ENCODE data around the gene ID3. TPM values are rescaled to one million over a fixed set of nuclear protein-coding genes. Genes with fewer than 3 reads are reported as not detected.

Gene ID3
- total RNA-seq, 1 donor from 2014 or later = 86.9 TPM

DNA sequence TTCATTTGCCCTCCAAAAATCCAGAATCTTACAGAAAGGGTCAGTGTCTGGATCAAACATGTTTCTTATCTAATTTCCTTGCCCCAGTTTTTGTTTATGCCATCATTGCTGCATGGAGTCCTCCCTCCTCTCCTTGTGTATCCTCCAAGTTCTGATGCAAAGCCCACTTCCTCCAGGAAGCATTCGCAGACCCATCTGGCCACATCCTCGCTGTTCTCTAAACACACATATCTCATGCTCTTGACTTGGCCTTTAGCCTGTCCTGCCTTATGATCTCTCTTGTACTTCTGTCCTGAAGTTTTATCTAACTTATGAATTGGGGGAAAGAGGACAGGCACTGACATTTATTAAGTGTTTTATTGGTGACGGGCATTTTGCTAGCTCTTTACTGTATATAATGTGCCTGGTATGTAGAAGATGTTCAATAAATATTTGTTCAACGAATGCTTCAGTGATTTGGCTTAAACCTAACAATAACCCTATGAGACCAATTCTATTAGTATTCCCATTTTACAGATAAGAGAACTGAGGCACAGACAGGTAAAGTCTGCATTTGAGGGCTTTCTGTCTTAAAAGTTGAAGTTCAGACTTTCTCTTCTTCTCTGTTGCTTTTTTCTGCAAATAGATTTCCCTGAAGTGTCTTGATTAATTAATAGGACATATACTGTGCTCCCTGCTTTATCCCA, 19.2 kb upstream of the ID3 start:
- Mint-ChIP-seq H3K36me3 (ENCODE audit: unreplicated experiment) (peaks cover 2% of the 10 kb centered on the region), H3K27me3 (ENCODE audit: unreplicated experiment) (no peaks in the 10 kb centered on the region), H3K4me3 (ENCODE audit: unreplicated experiment) (no peak overlapping the region), H3K9me3 (ENCODE audit: unreplicated experiment) (peaks cover 6% of the 10 kb centered on the region), H3K4me1 (ENCODE audit: unreplicated experiment) (peaks cover 58% of the 10 kb centered on the region), H3K27ac (ENCODE audit: unreplicated experiment) (peak overlapping the region; percentile 98)
- DNase-seq (ENCODE audit: extremely low spot score, unreplicated experiment) = no peak
- TF ChIP-seq, protein P1, sequence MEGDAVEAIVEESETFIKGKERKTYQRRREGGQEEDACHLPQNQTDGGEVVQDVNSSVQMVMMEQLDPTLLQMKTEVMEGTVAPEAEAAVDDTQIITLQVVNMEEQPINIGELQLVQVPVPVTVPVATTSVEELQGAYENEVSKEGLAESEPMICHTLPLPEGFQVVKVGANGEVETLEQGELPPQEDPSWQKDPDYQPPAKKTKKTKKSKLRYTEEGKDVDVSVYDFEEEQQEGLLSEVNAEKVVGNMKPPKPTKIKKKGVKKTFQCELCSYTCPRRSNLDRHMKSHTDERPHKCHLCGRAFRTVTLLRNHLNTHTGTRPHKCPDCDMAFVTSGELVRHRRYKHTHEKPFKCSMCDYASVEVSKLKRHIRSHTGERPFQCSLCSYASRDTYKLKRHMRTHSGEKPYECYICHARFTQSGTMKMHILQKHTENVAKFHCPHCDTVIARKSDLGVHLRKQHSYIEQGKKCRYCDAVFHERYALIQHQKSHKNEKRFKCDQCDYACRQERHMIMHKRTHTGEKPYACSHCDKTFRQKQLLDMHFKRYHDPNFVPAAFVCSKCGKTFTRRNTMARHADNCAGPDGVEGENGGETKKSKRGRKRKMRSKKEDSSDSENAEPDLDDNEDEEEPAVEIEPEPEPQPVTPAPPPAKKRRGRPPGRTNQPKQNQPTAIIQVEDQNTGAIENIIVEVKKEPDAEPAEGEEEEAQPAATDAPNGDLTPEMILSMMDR (IDR thresholded peaks at IDR 0.05) = no peak

DNA sequence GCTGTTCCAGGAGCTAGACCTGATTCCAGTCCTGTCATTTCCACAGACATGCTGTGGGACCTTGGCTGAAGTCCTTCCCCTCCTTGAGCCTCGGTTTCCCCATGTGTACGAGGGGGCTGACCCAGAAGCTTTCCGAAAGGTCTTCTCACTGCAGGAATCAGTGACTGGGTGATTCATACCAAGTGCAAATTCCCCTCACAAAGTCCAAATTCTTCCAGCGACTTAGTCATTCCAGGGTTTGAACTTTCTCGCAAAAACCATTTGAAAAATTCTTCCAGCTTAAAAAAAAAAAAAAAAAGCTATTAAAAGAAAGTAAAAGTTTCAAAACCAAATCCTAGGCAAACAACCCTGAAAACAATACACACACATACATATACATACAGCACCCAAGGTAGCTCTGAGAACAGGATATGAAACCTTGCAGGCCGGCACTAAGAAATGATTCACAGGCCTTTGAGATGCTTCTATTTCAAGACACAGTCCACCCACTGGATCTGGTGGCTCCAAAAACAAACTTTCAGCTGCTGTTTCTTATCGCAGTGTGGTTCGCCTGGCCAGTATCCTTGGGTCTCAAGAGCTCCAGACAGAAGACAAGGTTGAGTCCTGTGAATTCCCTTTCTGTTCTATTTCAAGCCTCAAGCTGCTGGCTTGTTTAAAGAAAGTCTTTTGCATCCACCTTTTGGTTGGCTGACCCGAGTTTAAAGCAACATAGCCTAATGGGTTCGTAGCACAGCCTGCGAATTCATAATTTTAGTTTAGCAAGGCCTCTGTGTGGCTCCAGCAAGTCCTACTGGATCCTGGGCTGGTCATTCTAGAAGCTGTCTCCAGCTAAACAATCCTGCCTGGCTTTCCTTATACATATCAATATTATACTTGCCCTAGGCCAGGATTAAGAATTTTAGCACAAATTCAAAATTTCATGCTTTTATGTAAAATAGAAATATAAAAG, 18.0 kb upstream of the ID3 start:
- no peaks in the 10 kb centered on the region for H3K27me3 Mint-ChIP-seq (ENCODE audit: unreplicated experiment)
- H3K9me3 Mint-ChIP-seq (ENCODE audit: unreplicated experiment) = peaks cover 6% of the 10 kb centered on the region
- no peak for DNase-seq (ENCODE audit: extremely low spot score, unreplicated experiment)
- TF ChIP-seq, protein P1 (IDR thresholded peaks at IDR 0.05) = no peak
- H3K4me3 Mint-ChIP-seq (ENCODE audit: unreplicated experiment) = peak overlapping the region; percentile 56
- H3K4me1 Mint-ChIP-seq (ENCODE audit: unreplicated experiment) = peaks cover 55% of the 10 kb centered on the region
- peak overlapping the region; percentile 98 for H3K27ac Mint-ChIP-seq (ENCODE audit: unreplicated experiment)
- peaks cover 2% of the 10 kb centered on the region for H3K36me3 Mint-ChIP-seq (ENCODE audit: unreplicated experiment)

DNA sequence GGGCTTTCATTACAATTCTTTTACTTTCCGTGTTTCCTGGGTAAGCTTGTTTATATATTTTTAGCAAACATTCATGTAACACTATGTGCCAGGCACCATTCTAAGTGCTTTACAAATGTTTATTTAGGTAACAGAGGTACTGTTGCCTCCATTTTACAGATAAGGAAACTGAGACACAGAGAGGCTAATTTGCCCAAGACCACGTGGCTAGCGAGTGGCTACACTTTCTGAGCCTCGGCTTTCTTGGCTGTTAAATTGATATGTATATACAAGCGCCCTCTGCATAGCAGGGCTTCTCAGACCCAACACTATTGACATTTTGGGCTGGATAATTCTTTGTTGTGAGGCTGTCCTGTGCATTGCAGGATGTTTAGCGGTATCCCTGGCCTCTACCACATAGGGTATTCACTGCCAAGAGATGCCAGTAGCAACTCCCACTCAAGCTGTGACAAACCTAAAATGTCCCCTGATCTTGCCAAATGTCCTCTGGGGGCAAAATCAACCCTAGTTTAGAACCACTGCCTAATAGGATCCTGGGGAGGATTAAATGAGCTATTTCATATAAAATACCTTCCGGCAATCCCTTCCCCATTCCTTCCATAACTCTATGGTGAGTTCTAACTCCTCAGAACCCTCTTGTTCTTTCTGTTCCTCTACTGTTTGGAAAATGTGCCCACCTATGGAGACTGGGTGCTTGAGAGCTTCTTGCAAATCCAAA, 17.2 kb upstream of the ID3 start:
- Mint-ChIP-seq H3K4me3 (ENCODE audit: unreplicated experiment) (peak overlapping the region; percentile 56), H3K27me3 (ENCODE audit: unreplicated experiment) (no peaks in the 10 kb centered on the region), H3K36me3 (ENCODE audit: unreplicated experiment) (peaks cover 2% of the 10 kb centered on the region), H3K4me1 (ENCODE audit: unreplicated experiment) (peaks cover 50% of the 10 kb centered on the region), H3K27ac (ENCODE audit: unreplicated experiment) (peak overlapping the region; percentile 98), H3K9me3 (ENCODE audit: unreplicated experiment) (peaks cover 6% of the 10 kb centered on the region)
- DNase-seq (ENCODE audit: extremely low spot score, unreplicated experiment) = no peak
- TF ChIP-seq, protein P1 (IDR thresholded peaks at IDR 0.05) = no peak

DNA sequence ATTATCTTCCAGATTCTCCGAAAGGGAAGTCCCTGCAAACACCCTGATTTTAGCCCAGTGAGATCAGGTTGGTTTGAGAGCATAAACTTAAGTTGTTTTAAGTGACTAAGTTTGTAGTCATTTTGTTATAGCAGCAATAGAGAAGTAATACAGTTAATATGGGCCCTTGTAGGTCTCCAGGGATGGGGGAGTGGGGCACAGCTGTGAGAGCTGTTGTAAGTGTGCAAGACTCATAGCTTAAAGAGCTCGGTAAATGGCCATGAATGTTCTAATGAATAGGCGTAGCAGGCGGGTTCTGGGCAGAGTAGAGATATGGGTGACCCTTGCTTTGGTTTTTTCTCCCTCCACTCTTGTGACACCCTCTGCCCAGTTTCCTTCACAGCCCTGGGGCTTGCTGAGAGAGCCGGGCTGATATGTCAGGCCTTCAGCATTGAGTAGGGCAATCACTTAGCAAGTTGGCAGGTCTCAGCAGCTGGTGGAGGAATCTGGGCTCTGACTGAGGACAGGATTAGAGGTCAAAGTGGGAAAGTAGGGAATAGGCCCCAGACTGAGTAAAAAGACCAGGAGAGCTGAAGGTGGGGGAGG, 16.0 kb upstream of the ID3 start:
- H3K36me3 Mint-ChIP-seq (ENCODE audit: unreplicated experiment) = peaks cover 2% of the 10 kb centered on the region
- peaks cover 43% of the 10 kb centered on the region for H3K4me1 Mint-ChIP-seq (ENCODE audit: unreplicated experiment)
- H3K27ac Mint-ChIP-seq (ENCODE audit: unreplicated experiment) = peak overlapping the region; percentile 98
- H3K27me3 Mint-ChIP-seq (ENCODE audit: unreplicated experiment) = no peaks in the 10 kb centered on the region
- H3K9me3 Mint-ChIP-seq (ENCODE audit: unreplicated experiment) = peaks cover 6% of the 10 kb centered on the region
- TF ChIP-seq, protein P1 (IDR thresholded peaks at IDR 0.05) = no peak
- no peak for DNase-seq (ENCODE audit: extremely low spot score, unreplicated experiment)
- H3K4me3 Mint-ChIP-seq (ENCODE audit: unreplicated experiment) = no peak overlapping the region
